ENCODE measurements around the gene AAGAB.
"Not testable (repeated sequence)": the region's sequence is repeated elsewhere in the genome, so short reads cannot be mapped to it uniquely, and the experiment has no call there.

The AAGAB gene

GRCh38 chr15:67167091-67167490 lies 87.4 kb downstream of the AAGAB start:
- no peak for DNase-seq

- DNase-seq, result no peak
These were observed 88.0 kb downstream of the AAGAB start for GRCh38 chr15:67166280-67167009.

GRCh38 chr15:67165254-67166253 lies 88.9 kb downstream of the AAGAB start:
- no peak for DNase-seq

- no peak for DNase-seq
These were observed 89.6 kb downstream of the AAGAB start for GRCh38 chr15:67164811-67165253.

GRCh38 chr15:67164401-67164791 lies 90.1 kb downstream of the AAGAB start:
- no peak for DNase-seq

- DNase-seq, result no peak
These were observed 91.3 kb downstream of the AAGAB start for GRCh38 chr15:67163180-67163579.

GRCh38 chr15:67161881-67162280 lies 92.6 kb downstream of the AAGAB start:
- no peak for DNase-seq

GRCh38 chr15:67161412-67161811 lies 93.0 kb downstream of the AAGAB start:
- no peak for DNase-seq

- DNase-seq, result no peak
These were observed 96.1 kb downstream of the AAGAB start for GRCh38 chr15:67158367-67158766.

GRCh38 chr15:67157521-67158252 lies 96.8 kb downstream of the AAGAB start:
- DNase-seq, result no peak

- DNase-seq, result no peak
These were observed 97.6 kb downstream of the AAGAB start for GRCh38 chr15:67156834-67157233.

GRCh38 chr15:67156426-67156825 lies 98.0 kb downstream of the AAGAB start:
- no peak for DNase-seq

GRCh38 chr15:67154249-67154648 lies 100.2 kb downstream of the AAGAB start:
- DNase-seq, result no peak

GRCh38 chr15:67153044-67153443 lies 101.4 kb downstream of the AAGAB start:
- DNase-seq, result not testable (repeated sequence)

- no peak for DNase-seq
These were observed 102.0 kb downstream of the AAGAB start for GRCh38 chr15:67152429-67152828.
